ENCODE data around the gene TMCO1.
"Not testable (repeated sequence)": the region's sequence is repeated elsewhere in the genome, so short reads cannot be mapped to it uniquely, and the experiment has no call there.

The TMCO1 gene

GRCh38 chr1:165744913-165745312 is 23.8 kb downstream of the TMCO1 start:
- DNase-seq: not testable (repeated sequence)

- DNase-seq: no peak
These were observed 26.5 kb downstream of the TMCO1 start for GRCh38 chr1:165742194-165742593.

- DNase-seq: no peak
These were observed 29.9 kb downstream of the TMCO1 start for GRCh38 chr1:165738794-165739193.

GRCh38 chr1:165737196-165737595 is 31.5 kb downstream of the TMCO1 start:
- no peak for DNase-seq

GRCh38 chr1:165734906-165735305 is 33.8 kb downstream of the TMCO1 start:
- DNase-seq: no peak

- no peak for DNase-seq
These were observed 41.8 kb downstream of the TMCO1 start for GRCh38 chr1:165726841-165727240.

GRCh38 chr1:165726169-165726568 is 42.5 kb downstream of the TMCO1 start:
- no peak for DNase-seq

- DNase-seq: no peak
These were observed 50.7 kb downstream of the TMCO1 start for GRCh38 chr1:165717918-165718515.

GRCh38 chr1:165716265-165717051 is 52.2 kb downstream of the TMCO1 start:
- DNase-seq: not testable (repeated sequence)

- no peak for DNase-seq
These were observed 55.9 kb downstream of the TMCO1 start for GRCh38 chr1:165712764-165713163.

- no peak for DNase-seq
These were observed 60.5 kb downstream of the TMCO1 start for GRCh38 chr1:165707984-165708706.

GRCh38 chr1:165703648-165704047 is 65.0 kb downstream of the TMCO1 start:
- DNase-seq: no peak

GRCh38 chr1:165701922-165702321 is 66.7 kb downstream of the TMCO1 start:
- DNase-seq: not testable (repeated sequence)

GRCh38 chr1:165699577-165699976 is 69.1 kb downstream of the TMCO1 start:
- DNase-seq: no peak

- DNase-seq: no peak
These were observed 70.0 kb downstream of the TMCO1 start for GRCh38 chr1:165698761-165699052.

- peak; percentile 78 for DNase-seq
These were observed 70.5 kb downstream of the TMCO1 start, which contains the start of gene ALDH9A1 for GRCh38 chr1:165697881-165698760. ALDH9A1 (minus strand) TSS chr1:165698562; CDS start chr1:165698558, 4 bp downstream.

GRCh38 chr1:165697491-165697880 is 71.2 kb downstream of the TMCO1 start:
- DNase-seq: no peak

- no peak for DNase-seq
These were observed 72.0 kb downstream of the TMCO1 start for GRCh38 chr1:165696625-165697100.

GRCh38 chr1:165695031-165695430 is 73.6 kb downstream of the TMCO1 start:
- DNase-seq: no peak

- no peak for DNase-seq
These were observed 80.6 kb downstream of the TMCO1 start for GRCh38 chr1:165688046-165688445.

- no peak for DNase-seq
These were observed 81.7 kb downstream of the TMCO1 start for GRCh38 chr1:165686971-165687433.

- DNase-seq: no peak
These were observed 82.3 kb downstream of the TMCO1 start for GRCh38 chr1:165686121-165686970.
